K562 (cell line): ENCODE measurements around the gene B3GALT6. TPM values are rescaled to one million over a fixed set of nuclear protein-coding genes. Genes with fewer than 3 reads are reported as not detected.

Experiments
- ASH1L ChIP-seq: fragments of 450-650 bp; IDR thresholded peaks from 2 replicates; pipeline ENCODE4 v1.6.1; 2018; ENCODE audit warnings: borderline replicate concordance, mild to moderate bottlenecking, low read depth; ENCODE audit not compliant: partially characterized antibody
- ATF7 ChIP-seq: fragments of 450-650 bp; IDR thresholded peaks from 2 replicates; pipeline ENCODE4 v1.7.1; 2014; ENCODE audit warnings: mild to moderate bottlenecking, moderate library complexity
- BRCA1 ChIP-seq, 2 experiments: fragments of 450-650 bp in 1 of 2; sonication (generic) in 1 of 2; formaldehyde crosslinking in 1 of 2; IDR thresholded peaks; 2 replicates each; pipeline versions ENCODE4 v1.5.0 to v1.6.1; 2017 to 2020; ENCODE audit warnings: mild to moderate bottlenecking in 1 of 2, missing genetic modification reagents in 1 of 2
- BRD9 ChIP-seq: fragments of 450-650 bp; IDR thresholded peaks from 2 replicates; pipeline ENCODE4 v1.6.1; 2018; ENCODE audit warnings: low read depth; ENCODE audit not compliant: partially characterized antibody
- CREB1 ChIP-seq, 2 experiments: sonication (generic) in 1 of 2; formaldehyde crosslinking in 1 of 2; IDR thresholded peaks; 2 replicates each; pipeline versions ENCODE4 v1.6.1 to v1.8.0; 2012 to 2022; ENCODE audit warnings: inconsistent platforms in 1 of 2, mild to moderate bottlenecking in 1 of 2, missing genetic modification reagents in 1 of 2, moderate library complexity in 1 of 2
- FOXJ3 ChIP-seq: sonication (generic); formaldehyde crosslinking; IDR thresholded peaks from 2 replicates; pipeline ENCODE4 v1.4.0; 2020; ENCODE audit warnings: mild to moderate bottlenecking, missing genetic modification reagents
- GATA2 ChIP-seq: sonication (generic); formaldehyde crosslinking; IDR thresholded peaks from 2 replicates; pipeline ENCODE4 v1.4.0; 2020; ENCODE audit warnings: mild to moderate bottlenecking, missing genetic modification reagents
- GATAD2B ChIP-seq: fragments of 450-650 bp; IDR thresholded peaks from 2 replicates; pipeline ENCODE4 v1.6.1; 2017; ENCODE audit warnings: mild to moderate bottlenecking, borderline replicate concordance
- KAT2B ChIP-seq: IDR thresholded peaks from one replicate; pipeline ENCODE4 v1.6.1; 2012; ENCODE audit warnings: low read depth, mild to moderate bottlenecking, control low read depth, inconsistent platforms, low read length, moderate library complexity
- KAT7 ChIP-seq: sonication (generic); formaldehyde crosslinking; IDR thresholded peaks from 2 replicates; pipeline ENCODE4 v1.8.0; 2022; ENCODE audit warnings: missing genetic modification reagents, mild to moderate bottlenecking, borderline replicate concordance
- KDM4B ChIP-seq, 2 experiments: fragments of 450-650 bp in 1 of 2; sonication (generic) in 1 of 2; IDR thresholded peaks; 2 replicates each; pipeline ENCODE4 v1.6.1; 2016 to 2017; ENCODE audit warnings: borderline replicate concordance in 2 of 2, antibody characterized with exemption in 1 of 2, low read depth in 1 of 2, mild to moderate bottlenecking in 1 of 2
- MIER1 ChIP-seq: fragments of 450-650 bp; IDR thresholded peaks from 2 replicates; pipeline ENCODE4 v1.6.1; 2016; ENCODE audit warnings: antibody characterized with exemption, mild to moderate bottlenecking, low read depth
- MTA3 ChIP-seq: fragments of 450-650 bp; formaldehyde crosslinking; IDR thresholded peaks from 2 replicates; pipeline ENCODE4 v1.6.1; 2017; ENCODE audit warnings: mild to moderate bottlenecking, borderline replicate concordance
- SIN3B ChIP-seq: fragments of 450-650 bp; IDR thresholded peaks from 2 replicates; pipeline ENCODE4 v1.6.1; 2017; ENCODE audit warnings: low read depth, mild to moderate bottlenecking, moderate library complexity
- SIX5 ChIP-seq, 2 experiments: IDR thresholded peaks; 2 replicates each; pipeline ENCODE4 v1.6.1; 2011; ENCODE audit warnings: low read length in 2 of 2, borderline replicate concordance in 1 of 2, low read depth in 1 of 2, mild to moderate bottlenecking in 1 of 2, moderate library complexity in 1 of 2; ENCODE audit not compliant: insufficient read depth in 1 of 2
- ZBTB1 ChIP-seq: sonication (generic); formaldehyde crosslinking; IDR thresholded peaks from 2 replicates; pipeline ENCODE4 v1.8.1; 2023; ENCODE audit warnings: missing genetic modification reagents, low read depth, mild to moderate bottlenecking, borderline replicate concordance
- ZNF239 ChIP-seq: fragments of 250-450 bp; sonication (Bioruptor Pico); IDR thresholded peaks from 2 replicates; pipeline ENCODE4 v1.4.0; 2020; ENCODE audit warnings: mild to moderate bottlenecking
- ZNF347 ChIP-seq: fragments of 450-650 bp; formaldehyde crosslinking; IDR thresholded peaks from 2 replicates; pipeline ENCODE4 v1.4.0; 2020; ENCODE audit warnings: low read depth, mild to moderate bottlenecking, moderate library complexity
- ZNF764 ChIP-seq: fragments of 250-450 bp; sonication (Bioruptor Pico); IDR thresholded peaks from 2 replicates; pipeline ENCODE4 v1.4.0; 2020; ENCODE audit warnings: low read depth, mild to moderate bottlenecking, moderate library complexity
- polyA plus RNA-seq, 8 experiments: library from polyadenylated mRNA; depleted of rRNA in 4 of 8; stranded (reverse) in 5 of 8; unstranded in 3 of 8; fragments of >200 nt; fragmentation: Nextera tagmentation in 2 of 8; fragmentation: Illumina TruSeq in 1 of 8; extraction: Ambion mirVana in 2 of 8; extraction: Trizol in 1 of 8; gene quantifications; 2 replicates each; pipeline versions ENCODE4 v1.2.1 to v1.2.3, GENCODE V29; 2011 to 2014; ENCODE audit warnings: inconsistent platforms in 1 of 8, missing spikeins in 1 of 8
- total RNA-seq, 7 experiments: library from RNA; depleted of rRNA in 6 of 7; stranded (reverse); fragments of >200 nt in 6 of 7; fragmentation: Illumina TruSeq in 2 of 7; extraction: Trizol in 2 of 7; gene quantifications; 2 replicates each; pipeline versions ENCODE4 v1.2.1 to v1.2.3, GENCODE V29; 2011 to 2021; ENCODE audit warnings: low replicate concordance in 1 of 7
- TF ChIP-seq, protein P1 (sequence below): sonication (generic); formaldehyde crosslinking; IDR thresholded peaks from 2 replicates; pipeline ENCODE4 v1.8.0; 2022; ENCODE audit warnings: missing genetic modification reagents, mild to moderate bottlenecking, borderline replicate concordance
- TF ChIP-seq, protein P2 (sequence below), 2 experiments: fragments of 450-650 bp; IDR thresholded peaks; 2 replicates each; pipeline ENCODE4 v1.6.1; 2016
- TF ChIP-seq, protein P3 (sequence below): sonication (generic); formaldehyde crosslinking; IDR thresholded peaks from 2 replicates; pipeline ENCODE4 v1.8.0; 2022; ENCODE audit warnings: missing genetic modification reagents, mild to moderate bottlenecking, borderline replicate concordance

Gene B3GALT6
- total and polyA plus RNA-seq, 9 of the 15 experiments (the other 6 are each of a cell fraction or from before 2014, with no cell fraction given), result 0.68 to 29.8 (median 9.9) TPM

DNA sequence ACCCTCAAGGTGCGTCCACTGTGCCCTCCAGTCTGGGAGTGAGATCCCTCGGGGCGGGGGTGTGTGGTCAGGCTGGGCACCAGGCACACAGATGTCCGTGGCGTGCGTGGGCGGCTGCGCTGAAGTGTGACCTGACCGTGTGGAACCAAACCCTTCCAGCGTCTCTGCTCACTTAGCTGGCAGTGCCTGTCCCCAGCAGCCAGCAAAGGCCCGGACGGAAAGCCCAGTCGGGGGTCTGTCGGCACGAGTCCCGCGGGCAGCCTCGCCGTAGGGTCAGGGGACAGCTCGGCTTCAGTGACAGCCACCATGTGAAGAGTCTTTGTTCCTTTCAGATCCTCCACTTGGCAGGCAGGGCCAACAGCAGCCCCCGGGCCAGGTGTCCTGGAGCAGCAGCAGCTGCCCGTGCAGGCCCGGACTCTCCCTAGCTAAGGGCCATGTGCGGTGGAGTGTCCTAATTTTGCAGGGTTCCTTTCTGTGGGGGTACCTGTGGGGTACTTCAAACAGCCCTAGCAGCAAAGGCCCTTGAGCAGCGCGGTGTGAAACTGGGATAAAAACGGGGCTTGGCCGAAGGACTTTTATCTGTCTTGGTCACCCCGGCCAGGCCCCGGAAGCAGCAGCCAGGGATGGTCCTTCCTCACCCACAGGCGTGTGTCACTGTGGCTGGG, 46.8 kb upstream of the B3GALT6 start (continued):
- no peak for TF ChIP-seq KDM4B (IDR thresholded peaks at IDR 0.05; ENCODE audit: borderline replicate concordance in 2 of 2, low read depth in 1 of 2)
- TF ChIP-seq ASH1L, result no peak
- no peak for TF ChIP-seq SIN3B
- peak; percentile 77 for TF ChIP-seq MTA3
- no peak for TF ChIP-seq KAT2B
- TF ChIP-seq ZNF764 (CRISPR knock-in tag), result no peak
- no peak for TF ChIP-seq BRD9
- TF ChIP-seq, protein P1, sequence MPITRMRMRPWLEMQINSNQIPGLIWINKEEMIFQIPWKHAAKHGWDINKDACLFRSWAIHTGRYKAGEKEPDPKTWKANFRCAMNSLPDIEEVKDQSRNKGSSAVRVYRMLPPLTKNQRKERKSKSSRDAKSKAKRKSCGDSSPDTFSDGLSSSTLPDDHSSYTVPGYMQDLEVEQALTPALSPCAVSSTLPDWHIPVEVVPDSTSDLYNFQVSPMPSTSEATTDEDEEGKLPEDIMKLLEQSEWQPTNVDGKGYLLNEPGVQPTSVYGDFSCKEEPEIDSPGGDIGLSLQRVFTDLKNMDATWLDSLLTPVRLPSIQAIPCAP (CRISPR knock-in tag), result no peak
- peak; percentile 44; the same call in 1 of the 2 replicates for TF ChIP-seq ATF7
- TF ChIP-seq FOXJ3 (CRISPR knock-in tag), result no peak
- TF ChIP-seq BRCA1 (IDR thresholded peaks at IDR 0.05), result no peak
- TF ChIP-seq BRCA1 (CRISPR knock-in tag; IDR thresholded peaks at IDR 0.05), result no peak
- TF ChIP-seq, protein P2, sequence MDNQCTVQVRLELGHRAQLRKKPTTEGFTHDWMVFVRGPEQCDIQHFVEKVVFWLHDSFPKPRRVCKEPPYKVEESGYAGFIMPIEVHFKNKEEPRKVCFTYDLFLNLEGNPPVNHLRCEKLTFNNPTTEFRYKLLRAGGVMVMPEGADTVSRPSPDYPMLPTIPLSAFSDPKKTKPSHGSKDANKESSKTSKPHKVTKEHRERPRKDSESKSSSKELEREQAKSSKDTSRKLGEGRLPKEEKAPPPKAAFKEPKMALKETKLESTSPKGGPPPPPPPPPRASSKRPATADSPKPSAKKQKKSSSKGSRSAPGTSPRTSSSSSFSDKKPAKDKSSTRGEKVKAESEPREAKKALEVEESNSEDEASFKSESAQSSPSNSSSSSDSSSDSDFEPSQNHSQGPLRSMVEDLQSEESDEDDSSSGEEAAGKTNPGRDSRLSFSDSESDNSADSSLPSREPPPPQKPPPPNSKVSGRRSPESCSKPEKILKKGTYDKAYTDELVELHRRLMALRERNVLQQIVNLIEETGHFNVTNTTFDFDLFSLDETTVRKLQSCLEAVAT (IDR thresholded peaks at IDR 0.05), result 0 out of 4 replicates have a peak, but pooled peaks of 1 of the 2 experiments have one; percentile 24
- no peak for TF ChIP-seq KAT7 (CRISPR knock-in tag)
- TF ChIP-seq GATAD2B, result peak; percentile 33; the same call in 1 of the 2 replicates
- TF ChIP-seq GATA2 (CRISPR knock-in tag), result no peak
- TF ChIP-seq ZBTB1, result no peak
- TF ChIP-seq ZNF239 (CRISPR knock-in tag), result no peak
- TF ChIP-seq MIER1, result 0 out of 2 replicates have a peak, but pooled peaks have one; percentile 23
- no peak for TF ChIP-seq SIX5 (IDR thresholded peaks at IDR 0.05; ENCODE audit: borderline replicate concordance in 1 of 2, insufficient read depth in 1 of 2, low read depth in 1 of 2, low read length in 2 of 2)
- no peak for TF ChIP-seq CREB1 (IDR thresholded peaks at IDR 0.05)
- no peak for TF ChIP-seq CREB1 (CRISPR knock-in tag; IDR thresholded peaks at IDR 0.05)
- no peak for TF ChIP-seq ZNF347 (CRISPR knock-in tag)
- TF ChIP-seq, protein P3, sequence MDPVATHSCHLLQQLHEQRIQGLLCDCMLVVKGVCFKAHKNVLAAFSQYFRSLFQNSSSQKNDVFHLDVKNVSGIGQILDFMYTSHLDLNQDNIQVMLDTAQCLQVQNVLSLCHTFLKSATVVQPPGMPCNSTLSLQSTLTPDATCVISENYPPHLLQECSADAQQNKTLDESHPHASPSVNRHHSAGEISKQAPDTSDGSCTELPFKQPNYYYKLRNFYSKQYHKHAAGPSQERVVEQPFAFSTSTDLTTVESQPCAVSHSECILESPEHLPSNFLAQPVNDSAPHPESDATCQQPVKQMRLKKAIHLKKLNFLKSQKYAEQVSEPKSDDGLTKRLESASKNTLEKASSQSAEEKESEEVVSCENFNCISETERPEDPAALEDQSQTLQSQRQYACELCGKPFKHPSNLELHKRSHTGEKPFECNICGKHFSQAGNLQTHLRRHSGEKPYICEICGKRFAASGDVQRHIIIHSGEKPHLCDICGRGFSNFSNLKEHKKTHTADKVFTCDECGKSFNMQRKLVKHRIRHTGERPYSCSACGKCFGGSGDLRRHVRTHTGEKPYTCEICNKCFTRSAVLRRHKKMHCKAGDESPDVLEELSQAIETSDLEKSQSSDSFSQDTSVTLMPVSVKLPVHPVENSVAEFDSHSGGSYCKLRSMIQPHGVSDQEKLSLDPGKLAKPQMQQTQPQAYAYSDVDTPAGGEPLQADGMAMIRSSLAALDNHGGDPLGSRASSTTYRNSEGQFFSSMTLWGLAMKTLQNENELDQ (CRISPR knock-in tag), result no peak
